ENCODE data around the gene CHCHD3.
A peak's percentile ranks its signal among the peaks of the same experiment; 100 is the strongest.

CHCHD3 gene

DNA sequence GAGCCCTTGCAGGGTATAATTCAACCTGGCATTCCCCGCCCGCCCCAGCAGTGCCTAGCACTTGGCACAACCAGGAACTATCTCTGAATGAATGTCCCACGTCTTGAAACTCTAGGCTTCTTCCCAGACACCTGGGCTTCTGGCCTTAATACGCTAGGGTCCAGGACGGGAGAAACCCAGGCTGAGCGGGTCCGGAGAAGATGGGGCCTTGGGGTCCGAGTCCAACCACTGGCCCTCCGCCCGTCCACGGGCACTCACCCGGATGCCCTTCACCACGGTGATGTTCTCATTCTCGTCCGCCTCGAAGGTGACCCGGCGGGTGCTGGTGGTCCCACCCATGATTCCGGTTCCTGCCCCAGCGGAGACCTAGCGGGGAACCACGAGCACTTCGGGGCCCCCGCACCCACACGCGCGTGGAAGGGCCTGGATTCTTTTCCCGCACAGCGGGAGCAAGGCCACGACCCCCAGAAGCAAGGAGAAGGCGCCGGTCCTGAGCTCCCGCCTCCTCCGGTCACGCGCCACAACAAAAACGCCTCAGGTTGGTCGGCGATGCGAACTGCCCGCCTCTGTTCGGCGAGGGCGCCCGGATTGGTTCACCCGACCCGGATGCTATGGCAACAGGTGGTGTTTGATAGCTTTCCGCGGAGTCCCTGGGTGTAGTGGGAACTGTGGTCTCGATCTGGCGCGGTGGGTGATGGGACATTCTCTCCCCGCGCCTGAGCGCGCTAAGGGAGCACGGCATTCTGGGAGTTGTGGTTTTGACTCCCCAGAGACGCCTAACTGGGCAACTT, at the start of gene CHCHD3:
Gene CHCHD3, minus strand, starts transcription at position 492 of the 791 bp plus-strand sequence. Its CDS starts 153 bp downstream, at position 339.
- peaks cover 7 to 14% of the 10 kb centered on the region in 2 donors for H3K36me3 Mint-ChIP-seq
- peaks cover 11 to 27% of the 10 kb centered on the region in 2 donors for H3K4me1 Mint-ChIP-seq
- H3K27ac Mint-ChIP-seq, result peak within 1 kb of the TSS; percentile 97
- ATAC-seq (replicated peaks), result peak; percentile 99 to 100
- H3K4me3 Mint-ChIP-seq, result peak within 1 kb of the TSS; percentile 96 to 97
- H3K9me3 Mint-ChIP-seq, result no peaks in the 10 kb centered on the region
- DNase-seq, result peak; percentile 97
- no peaks in the 10 kb centered on the region for H3K27me3 Mint-ChIP-seq

DNA sequence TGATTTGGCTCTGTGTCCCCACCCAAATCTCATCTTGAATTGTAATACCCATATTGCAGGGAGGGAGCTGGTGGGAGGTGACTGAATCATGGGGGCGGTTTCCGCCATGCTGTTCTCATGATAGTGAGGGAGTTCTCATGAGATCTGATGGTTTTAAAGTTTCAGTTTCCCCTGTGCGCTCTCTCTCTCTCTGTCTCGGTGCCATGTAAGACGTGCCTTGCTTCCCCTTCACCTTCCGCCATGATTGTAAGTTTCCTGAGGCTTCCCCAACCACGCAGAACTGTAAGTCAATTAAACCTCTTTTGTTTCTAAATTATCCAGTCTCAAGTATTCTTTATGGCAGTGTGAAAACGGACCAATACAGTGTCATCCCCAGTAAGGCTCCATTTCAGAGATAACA, 48.3 kb upstream of the CHCHD3 start:
- no peaks in the 10 kb centered on the region for H3K4me1 Mint-ChIP-seq
- no peak for DNase-seq

DNA sequence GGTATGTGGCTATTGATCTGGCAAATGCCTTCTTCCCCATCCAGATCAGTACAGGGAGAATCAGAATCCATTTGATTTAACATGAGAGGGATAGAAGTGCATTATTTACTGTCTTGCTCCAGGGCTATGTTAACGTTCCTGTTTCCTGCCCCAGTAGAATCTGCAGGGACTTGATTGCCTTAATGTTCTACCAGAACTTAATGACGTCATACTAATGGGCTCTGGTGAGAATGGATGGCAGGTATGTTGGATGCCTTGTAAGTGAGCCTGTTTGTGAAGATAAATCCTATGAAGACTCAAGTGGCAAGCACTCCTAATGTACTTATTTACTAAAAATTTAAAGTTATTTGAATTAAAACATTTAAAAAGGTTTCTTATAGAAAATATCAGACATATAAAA, 44.5 kb upstream of the CHCHD3 start:
- H3K27ac Mint-ChIP-seq, result no peak overlapping the region
- no peak overlapping the region for H3K4me3 Mint-ChIP-seq
- H3K36me3 Mint-ChIP-seq, result no peaks in the 10 kb centered on the region
- ATAC-seq (replicated peaks), result no peak
- no peak for DNase-seq
- H3K4me1 Mint-ChIP-seq, result no peaks in the 10 kb centered on the region
- peaks cover 6 to 7% of the 10 kb centered on the region in 2 donors for H3K9me3 Mint-ChIP-seq
- H3K27me3 Mint-ChIP-seq, result peaks cover 14 to 26% of the 10 kb centered on the region in 2 donors

More for the DNA sequence above, 48.3 kb upstream of the CHCHD3 start:
- ATAC-seq (replicated peaks), result no peak
- Mint-ChIP-seq H3K27ac (no peak overlapping the region), H3K9me3 (peaks cover 6 to 7% of the 10 kb centered on the region in 2 donors), H3K27me3 (peaks cover 13 to 21% of the 10 kb centered on the region in 2 donors), H3K4me3 (no peak overlapping the region), H3K36me3 (no peaks in the 10 kb centered on the region)

DNA sequence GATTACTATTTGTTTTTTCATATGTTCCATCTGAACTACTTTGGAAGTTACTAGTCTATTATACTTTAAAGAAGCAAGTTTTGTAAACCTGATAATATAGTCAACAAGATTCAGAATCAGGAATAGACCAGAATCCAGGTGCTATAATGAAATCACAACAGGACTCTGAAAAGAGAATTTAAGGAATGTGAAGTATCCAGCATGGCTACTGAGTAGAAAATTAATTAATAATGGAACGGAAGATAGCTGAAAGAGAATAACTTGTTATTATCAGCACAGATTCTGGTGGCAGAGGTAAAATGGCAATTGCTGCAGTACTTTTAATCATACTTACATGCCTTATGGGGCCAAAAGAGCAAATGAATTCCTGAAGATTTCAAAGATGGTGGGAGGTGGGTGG, 43.1 kb upstream of the CHCHD3 start:
- Mint-ChIP-seq H3K4me3 (no peak overlapping the region), H3K27me3 (peaks cover 13 to 19% of the 10 kb centered on the region in 2 donors)

DNA sequence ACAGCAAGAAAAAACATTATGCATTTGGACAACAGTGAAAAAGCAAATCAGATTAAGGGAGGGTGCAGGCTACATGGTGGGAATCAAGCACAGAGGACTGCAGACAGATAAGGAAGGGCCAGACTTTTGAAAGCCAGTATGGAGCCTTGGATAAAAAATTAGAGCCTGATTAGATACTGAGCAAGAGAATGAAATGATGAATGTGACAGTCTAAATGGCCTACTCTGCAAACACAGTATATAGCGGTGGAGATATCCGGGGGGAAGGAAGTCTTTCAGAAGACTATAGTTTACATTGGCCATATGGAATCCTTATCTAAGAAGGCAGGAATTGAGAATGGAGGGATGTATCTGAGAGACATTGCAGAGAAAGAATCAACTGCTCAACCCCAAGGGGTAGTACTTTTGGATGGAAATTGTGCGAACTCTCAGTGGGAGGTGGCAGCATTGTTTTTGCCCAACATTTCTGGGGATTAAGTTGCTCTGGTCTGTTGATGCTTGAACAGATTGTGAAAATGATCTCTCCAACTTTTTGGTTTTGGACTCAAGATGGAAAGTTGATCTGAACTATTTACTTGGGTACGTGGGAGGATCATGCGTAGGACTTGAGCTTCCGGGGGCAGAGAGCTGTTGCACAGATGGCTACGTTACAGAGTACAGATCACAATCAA, 39.4 kb upstream of the CHCHD3 start:
- DNase-seq, result no peak
- Mint-ChIP-seq H3K4me1 (no peaks in the 10 kb centered on the region), H3K27ac (no peak overlapping the region), H3K27me3 (peaks cover 29 to 31% of the 10 kb centered on the region in 2 donors), H3K9me3 (no peaks in the 10 kb centered on the region), H3K4me3 (no peak overlapping the region), H3K36me3 (no peaks in the 10 kb centered on the region)
- no peak for ATAC-seq (replicated peaks)

More for the DNA sequence above, 43.1 kb upstream of the CHCHD3 start:
- H3K4me1 Mint-ChIP-seq, result no peaks in the 10 kb centered on the region
- no peak for ATAC-seq (replicated peaks)
- peaks cover 0 to under 1% of the 10 kb centered on the region in 2 donors for H3K9me3 Mint-ChIP-seq
- no peak for DNase-seq
- H3K36me3 Mint-ChIP-seq, result no peaks in the 10 kb centered on the region
- no peak overlapping the region for H3K27ac Mint-ChIP-seq

DNA sequence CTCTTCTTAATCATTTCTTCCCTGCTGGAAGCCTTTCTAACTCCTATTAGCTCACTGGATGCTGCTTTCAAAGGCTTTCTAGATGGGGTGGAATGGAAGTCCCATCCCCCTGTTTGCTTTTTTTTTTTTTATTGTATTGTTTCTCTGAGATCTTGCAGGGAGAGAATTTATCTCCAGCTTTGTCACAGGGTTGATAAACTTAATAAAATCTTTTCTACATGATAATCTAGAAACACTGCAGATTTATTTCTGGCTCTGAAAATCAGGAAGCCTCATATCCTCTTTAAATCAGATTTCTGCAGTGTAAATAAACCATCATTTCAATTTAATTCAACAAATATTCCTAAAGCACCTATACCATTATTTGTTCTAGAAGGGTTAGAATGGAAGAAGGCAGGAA, 37.2 kb upstream of the CHCHD3 start:
- no peak overlapping the region for H3K4me3 Mint-ChIP-seq
- H3K9me3 Mint-ChIP-seq, result no peaks in the 10 kb centered on the region
- ATAC-seq (replicated peaks) (no peak), DNase-seq (no peak)
- no peaks in the 10 kb centered on the region for H3K36me3 Mint-ChIP-seq
- H3K27ac Mint-ChIP-seq, result no peak overlapping the region
- H3K27me3 Mint-ChIP-seq, result peaks cover 24 to 34% of the 10 kb centered on the region in 2 donors
- peaks cover 4 to 5% of the 10 kb centered on the region in 2 donors for H3K4me1 Mint-ChIP-seq

- no peak for DNase-seq
- ATAC-seq (replicated peaks), result no peak
- Mint-ChIP-seq H3K27me3 (peaks cover 25 to 36% of the 10 kb centered on the region in 2 donors), H3K4me3 (no peak overlapping the region), H3K9me3 (no peaks in the 10 kb centered on the region), H3K27ac (no peak overlapping the region), H3K36me3 (no peaks in the 10 kb centered on the region), H3K4me1 (peaks cover 4 to 5% of the 10 kb centered on the region in 2 donors)
Observed at GRCh38 chr7:133118261-133118660, 36.4 kb upstream of the CHCHD3 start.

DNA sequence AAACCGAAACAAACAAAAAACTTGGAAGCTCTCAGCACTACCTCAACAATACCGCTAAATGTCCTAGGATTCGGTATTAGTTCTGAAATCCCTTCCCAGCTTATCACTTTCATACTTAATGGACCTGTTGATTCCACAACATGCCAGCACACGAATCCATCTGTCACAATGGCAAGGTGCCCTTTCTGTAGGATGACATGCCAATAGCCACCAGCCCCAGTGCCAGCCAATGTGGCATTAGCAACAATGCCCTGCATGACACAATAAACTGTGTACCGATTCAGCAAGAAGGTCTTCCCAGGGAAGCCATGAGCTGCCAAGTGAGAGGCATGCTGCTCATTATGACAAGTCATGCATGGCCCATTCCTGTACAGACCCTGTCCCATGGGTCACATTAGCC, 35.6 kb upstream of the CHCHD3 start:
- Mint-ChIP-seq H3K4me1 (peaks cover 4 to 5% of the 10 kb centered on the region in 2 donors), H3K27ac (no peak overlapping the region), H3K4me3 (no peak overlapping the region), H3K27me3 (peaks cover 33 to 42% of the 10 kb centered on the region in 2 donors), H3K9me3 (no peaks in the 10 kb centered on the region), H3K36me3 (no peaks in the 10 kb centered on the region)
- no peak for ATAC-seq (replicated peaks)
- no peak for DNase-seq

DNA sequence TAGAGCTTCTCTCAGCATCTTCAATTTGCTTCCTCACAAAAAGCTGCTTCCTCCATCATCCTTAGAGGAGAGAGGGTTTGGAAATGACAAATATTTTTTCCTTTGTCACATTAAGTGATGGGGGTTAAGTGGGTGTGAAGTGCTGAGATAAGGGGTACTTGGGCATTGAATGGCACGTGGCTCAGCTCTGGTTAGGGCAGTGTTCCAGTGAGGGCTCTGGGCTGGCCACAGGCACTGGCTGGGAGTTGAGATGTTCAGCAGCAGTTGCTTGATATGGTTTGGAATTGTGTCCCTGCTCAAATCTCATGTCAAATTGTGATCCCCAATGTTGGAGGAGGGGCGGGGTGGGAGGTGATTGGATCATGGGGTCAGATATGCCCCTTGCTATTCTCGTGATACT, 33.7 kb upstream of the CHCHD3 start:
- DNase-seq, result no peak
- H3K27me3 Mint-ChIP-seq, result peaks cover 33 to 49% of the 10 kb centered on the region in 2 donors
- no peaks in the 10 kb centered on the region for H3K9me3 Mint-ChIP-seq
- H3K27ac Mint-ChIP-seq, result no peak overlapping the region
- H3K4me3 Mint-ChIP-seq, result no peak overlapping the region
- peaks cover 0 to 2% of the 10 kb centered on the region in 2 donors for H3K36me3 Mint-ChIP-seq
- peaks cover 4 to 5% of the 10 kb centered on the region in 2 donors for H3K4me1 Mint-ChIP-seq
- ATAC-seq (replicated peaks), result no peak

DNA sequence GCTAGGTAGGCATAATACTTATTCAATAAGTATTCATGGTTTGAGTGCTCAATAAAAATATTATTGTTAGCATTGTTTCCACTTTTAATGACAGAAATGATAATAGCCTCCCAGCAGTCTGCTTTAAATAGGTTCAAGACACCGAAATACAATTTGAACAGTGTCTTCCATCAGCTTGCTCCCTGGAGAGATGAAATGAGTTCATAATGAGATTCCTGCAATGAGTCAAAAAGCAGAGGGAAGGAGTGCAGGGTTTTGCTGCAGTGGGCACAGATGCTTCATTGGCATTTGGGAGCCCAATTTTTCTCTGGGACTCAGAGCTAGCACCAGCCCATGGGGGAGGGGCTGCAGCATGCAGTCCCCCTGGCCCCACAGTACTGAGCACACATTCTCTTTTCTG, 32.6 kb upstream of the CHCHD3 start:
- Mint-ChIP-seq H3K4me1 (peaks cover 7 to 9% of the 10 kb centered on the region in 2 donors), H3K27me3 (peaks cover 33 to 48% of the 10 kb centered on the region in 2 donors), H3K4me3 (no peak overlapping the region), H3K9me3 (peaks cover 2 to 3% of the 10 kb centered on the region in 2 donors), H3K27ac (no peak overlapping the region), H3K36me3 (peaks cover 0 to 2% of the 10 kb centered on the region in 2 donors)
- DNase-seq, result peak; percentile 4
- peak; percentile 65 to 88 for ATAC-seq (replicated peaks)

DNA sequence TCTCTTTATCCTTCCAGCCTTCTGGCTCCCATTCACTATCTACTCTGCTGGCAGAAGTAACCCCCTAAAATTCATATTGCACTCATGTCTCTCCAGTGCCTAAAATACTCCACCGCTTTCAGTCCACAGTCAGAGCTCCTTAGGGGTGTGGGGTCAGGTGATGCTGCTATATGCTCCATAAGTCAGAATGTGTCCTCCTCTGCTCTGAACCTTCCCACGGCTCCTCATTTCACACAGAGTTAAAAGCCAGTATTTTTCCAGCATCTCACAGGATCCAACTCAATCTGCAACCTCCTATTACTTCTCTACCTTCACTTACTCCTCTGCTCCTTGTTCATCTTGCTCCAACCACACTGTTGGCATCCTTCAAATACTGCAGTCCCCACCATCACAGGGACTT, 31.1 kb upstream of the CHCHD3 start:
- Mint-ChIP-seq H3K27ac (no peak overlapping the region), H3K27me3 (peaks cover 34 to 48% of the 10 kb centered on the region in 2 donors), H3K9me3 (peaks cover 3 to 8% of the 10 kb centered on the region in 2 donors), H3K4me3 (no peak overlapping the region), H3K36me3 (peaks cover 2 to 3% of the 10 kb centered on the region in 2 donors), H3K4me1 (peaks cover 7 to 10% of the 10 kb centered on the region in 2 donors)
- ATAC-seq (replicated peaks) (no peak), DNase-seq (no peak)

DNA sequence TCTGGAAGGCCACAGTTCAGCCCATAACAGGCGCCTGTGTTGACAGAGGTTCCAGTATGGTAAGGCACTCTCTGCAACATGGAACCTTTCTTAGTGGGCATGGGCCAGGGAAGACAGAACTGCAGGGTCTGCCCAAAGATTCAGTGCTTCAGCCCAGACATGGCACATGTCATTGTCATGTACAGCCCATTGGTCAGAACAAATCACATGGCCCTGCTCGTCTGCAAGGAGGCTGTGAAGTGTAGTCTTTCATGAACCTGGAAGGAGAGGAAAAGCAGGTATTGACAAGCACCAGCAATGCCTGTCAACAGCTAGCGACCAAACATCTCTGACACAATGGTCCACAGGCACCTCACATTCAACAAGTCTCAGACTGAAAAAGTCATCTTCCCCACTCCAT, 30.4 kb upstream of the CHCHD3 start:
- H3K27me3 Mint-ChIP-seq, result peaks cover 34 to 48% of the 10 kb centered on the region in 2 donors
- no peak for DNase-seq

DNA sequence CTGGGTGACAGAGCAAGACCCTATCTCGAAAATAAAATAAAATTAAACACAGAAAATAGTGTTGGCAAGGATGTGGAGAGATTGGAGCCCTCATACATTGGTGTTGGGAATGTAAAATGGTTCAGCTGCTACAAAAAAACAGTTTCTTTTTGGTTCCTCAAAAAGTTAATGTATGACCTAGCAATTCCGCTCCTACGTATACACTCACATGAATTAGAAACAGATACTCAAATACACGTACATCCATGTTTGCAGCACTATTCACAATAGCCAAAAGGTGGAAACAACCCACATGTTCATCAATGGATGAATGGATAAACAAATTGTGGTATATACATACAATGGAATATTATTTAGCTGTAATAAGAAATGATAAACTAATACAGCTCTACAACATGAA, 28.4 kb upstream of the CHCHD3 start:
- H3K36me3 Mint-ChIP-seq, result peaks cover 2 to 3% of the 10 kb centered on the region in 2 donors
- peaks cover 34 to 38% of the 10 kb centered on the region in 2 donors for H3K27me3 Mint-ChIP-seq
- H3K4me3 Mint-ChIP-seq, result no peak overlapping the region
- no peak for DNase-seq
- ATAC-seq (replicated peaks), result no peak
- no peak overlapping the region for H3K27ac Mint-ChIP-seq
- H3K4me1 Mint-ChIP-seq, result peaks cover 7 to 10% of the 10 kb centered on the region in 2 donors
- H3K9me3 Mint-ChIP-seq, result peaks cover 3 to 8% of the 10 kb centered on the region in 2 donors

More for the DNA sequence above, 30.4 kb upstream of the CHCHD3 start:
- no peak for ATAC-seq (replicated peaks)
- H3K36me3 Mint-ChIP-seq, result peaks cover 2 to 3% of the 10 kb centered on the region in 2 donors
- H3K4me1 Mint-ChIP-seq, result peaks cover 7 to 10% of the 10 kb centered on the region in 2 donors
- no peak overlapping the region for H3K4me3 Mint-ChIP-seq
- no peak overlapping the region for H3K27ac Mint-ChIP-seq
- peaks cover 3 to 8% of the 10 kb centered on the region in 2 donors for H3K9me3 Mint-ChIP-seq

- H3K4me1 Mint-ChIP-seq, result peaks cover 7 to 8% of the 10 kb centered on the region in 2 donors
- peaks cover 2 to 3% of the 10 kb centered on the region in 2 donors for H3K36me3 Mint-ChIP-seq
- peaks cover 3 to 8% of the 10 kb centered on the region in 2 donors for H3K9me3 Mint-ChIP-seq
- no peak overlapping the region for H3K27ac Mint-ChIP-seq
- H3K27me3 Mint-ChIP-seq, result peaks cover 30 to 33% of the 10 kb centered on the region in 2 donors
- ATAC-seq (replicated peaks) (no peak), DNase-seq (no peak)
- H3K4me3 Mint-ChIP-seq, result no peak overlapping the region
Observed at GRCh38 chr7:133109816-133110215, 27.9 kb upstream of the CHCHD3 start.

All from stimulated activated naive B cell treated with anti-CD40 and anti-IgM and Interleukin-4, amounts not matched to agents 10 μg/mL and 1 μg/mL and 100 μg/mL, for 72 hours (primary cell).